Esophagus squamous epithelium (tissue), 4 donors: Measurements from ENCODE around the gene METTL24.

Experiments
- POLR2A ChIP-seq, 4 donors: fragments of 450-650 bp; IDR thresholded peaks; one replicate each; pipeline ENCODE4 v1.6.1; 2017; ENCODE audit warnings: antibody characterized with exemption in 4 of 4, mild to moderate bottlenecking in 4 of 4, moderate library complexity in 3 of 4
- TF ChIP-seq, protein P1 (sequence below), 6 experiments: fragments of 450-650 bp in 4 of 6; fragments of 200-600 bp in 2 of 6; sonication (generic) in 2 of 6; IDR thresholded peaks; one replicate each; pipeline ENCODE4 v1.5.1; 2016 to 2019; ENCODE audit warnings: antibody characterized with exemption in 6 of 6, mild to moderate bottlenecking in 4 of 6, moderate library complexity in 4 of 6

DNA sequence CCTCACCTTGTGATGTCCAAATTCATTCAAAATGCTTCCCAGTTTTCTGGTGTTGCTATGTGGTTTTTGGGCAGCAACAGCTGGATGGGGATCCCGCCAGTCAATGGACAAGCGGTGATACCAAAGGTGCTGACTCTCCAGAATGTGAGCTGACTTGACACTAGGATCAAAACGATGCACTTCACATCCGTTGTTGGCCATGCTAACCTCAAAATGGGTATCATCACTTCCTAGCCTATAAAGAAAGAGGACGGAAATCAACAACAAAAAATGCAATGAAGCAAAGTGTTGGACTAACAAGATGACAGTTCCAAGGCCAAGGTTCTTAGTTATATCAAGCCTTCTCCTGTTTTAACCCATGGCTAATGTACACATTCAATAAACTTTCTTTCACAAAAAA lies 59.2 kb downstream of the METTL24 start:
- TF ChIP-seq, protein P1, sequence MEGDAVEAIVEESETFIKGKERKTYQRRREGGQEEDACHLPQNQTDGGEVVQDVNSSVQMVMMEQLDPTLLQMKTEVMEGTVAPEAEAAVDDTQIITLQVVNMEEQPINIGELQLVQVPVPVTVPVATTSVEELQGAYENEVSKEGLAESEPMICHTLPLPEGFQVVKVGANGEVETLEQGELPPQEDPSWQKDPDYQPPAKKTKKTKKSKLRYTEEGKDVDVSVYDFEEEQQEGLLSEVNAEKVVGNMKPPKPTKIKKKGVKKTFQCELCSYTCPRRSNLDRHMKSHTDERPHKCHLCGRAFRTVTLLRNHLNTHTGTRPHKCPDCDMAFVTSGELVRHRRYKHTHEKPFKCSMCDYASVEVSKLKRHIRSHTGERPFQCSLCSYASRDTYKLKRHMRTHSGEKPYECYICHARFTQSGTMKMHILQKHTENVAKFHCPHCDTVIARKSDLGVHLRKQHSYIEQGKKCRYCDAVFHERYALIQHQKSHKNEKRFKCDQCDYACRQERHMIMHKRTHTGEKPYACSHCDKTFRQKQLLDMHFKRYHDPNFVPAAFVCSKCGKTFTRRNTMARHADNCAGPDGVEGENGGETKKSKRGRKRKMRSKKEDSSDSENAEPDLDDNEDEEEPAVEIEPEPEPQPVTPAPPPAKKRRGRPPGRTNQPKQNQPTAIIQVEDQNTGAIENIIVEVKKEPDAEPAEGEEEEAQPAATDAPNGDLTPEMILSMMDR (IDR thresholded peaks at IDR 0.05): no peak
- TF ChIP-seq POLR2A (IDR thresholded peaks at IDR 0.05): no peak
